K562 (cell line): ENCODE measurements around the gene TDRD5. TPM values are rescaled to one million over a fixed set of nuclear protein-coding genes. Genes with fewer than 3 reads are reported as not detected.

ENCODE experiments used
- ATAC-seq: fragments of 200-7000 bp; cut with Tn5 transposase; 3 replicates; pipeline ENCODE4 v1.9.1; 2020; ENCODE audit warnings: moderate library complexity
- BruUV-seq: library from RNA; stranded (reverse); fragments of 400-500 nt; replicated peaks from 2 replicates; lab custom pipeline; 2021; lab: Mats Ljungman, UMichigan
- CTCF ChIA-PET: fragments of 300-600 bp; formaldehyde crosslinking; extraction: SDS; loops from one replicate; lab custom pipeline; 2021; ENCODE audit warnings: low intra/inter-chr PET ratio; lab: Yijun Ruan, JAX
- POLR2A ChIA-PET: fragments of 300-600, 350-650 bp; sonication (Branson Sonifier 250); formaldehyde crosslinking; extraction: SDS; loops from one replicate; lab custom pipeline; 2021; ENCODE audit warnings: antibody characterized with exemption, inconsistent platforms; lab: Yijun Ruan, JAX
- DNase-seq, 4 experiments: peaks; one replicate each; pipeline versions ENCODE4 v3.0.0 to v3.0.0-alpha.2; 2011 to 2018; ENCODE audit warnings: low spot score in 3 of 4, mixed read lengths in 3 of 4; ENCODE audit errors: extremely low read depth in 1 of 4
- FAIRE-seq: peaks from 2 replicates; lab custom pipeline; 2011; peaks lifted over from hg19 to GRCh38; lab: Jason Lieb, UNC
- H2AFZ ChIP-seq: 2 replicates; pipeline ENCODE4 v1.6.0; 2011; ENCODE audit warnings: low read depth, low read length, control low read depth, inconsistent platforms
- H3K27ac ChIP-seq: fragments of 200-600 bp; 3 replicates; pipeline ENCODE4 v1.8.0; 2011; ENCODE audit warnings: low read depth, mild to moderate bottlenecking, control low read depth, inconsistent platforms, low read length, moderate library complexity, mixed read lengths; ENCODE audit errors: extremely low read depth
- H3K27me3 ChIP-seq, 2 experiments: fragments of 300-600 bp in 1 of 2; 2 replicates in 1 of 2; 3 replicates in 1 of 2; pipeline versions ENCODE4 v1.6.0 to v1.8.0; 2011; ENCODE audit warnings: inconsistent platforms in 2 of 2, low read length in 2 of 2, mild to moderate bottlenecking in 1 of 2, mixed read lengths in 1 of 2, moderate library complexity in 1 of 2; ENCODE audit not compliant: control insufficient read depth in 2 of 2, insufficient read depth in 2 of 2
- H3K36me3 ChIP-seq: fragments of 300-600 bp; 3 replicates; pipeline ENCODE4 v1.8.0; 2011; ENCODE audit warnings: mild to moderate bottlenecking, low read length, inconsistent platforms; ENCODE audit not compliant: control insufficient read depth, insufficient read depth
- H3K4me1 ChIP-seq, 2 experiments: fragments of 200-600 bp in 1 of 2; replicated peaks in 1 of 2; 2 replicates in 1 of 2; 3 replicates in 1 of 2; pipeline versions ENCODE4 v1.5.1 to v1.8.0; 2011; ENCODE audit warnings: inconsistent platforms in 2 of 2, low read length in 2 of 2, mild to moderate bottlenecking in 1 of 2, mixed read lengths in 1 of 2, moderate library complexity in 1 of 2; ENCODE audit not compliant: control insufficient read depth in 2 of 2, insufficient read depth in 2 of 2
- H3K4me2 ChIP-seq: 2 replicates; pipeline ENCODE4 v1.6.1; 2011; ENCODE audit warnings: low read length, control low read depth, inconsistent platforms, mixed read lengths; ENCODE audit not compliant: insufficient read depth
- H3K4me3 ChIP-seq: fragments of 200-600 bp; sonication (generic), shearing (Covaris generic); 2 replicates; pipeline ENCODE4 v1.5.1; 2016; ENCODE audit warnings: control low read depth, inconsistent platforms
- H3K79me2 ChIP-seq: fragments of 200-600 bp; 3 replicates; pipeline ENCODE4 v1.8.0; 2011; ENCODE audit warnings: low read length, inconsistent platforms; ENCODE audit not compliant: control insufficient read depth, insufficient read depth
- H3K9ac ChIP-seq, 2 experiments: 2 replicates each; pipeline versions ENCODE4 v1.6.0 to v1.6.1; 2011; ENCODE audit warnings: low read depth in 2 of 2, low read length in 2 of 2, control low read depth in 1 of 2, inconsistent platforms in 1 of 2, mild to moderate bottlenecking in 1 of 2, mixed read lengths in 1 of 2; ENCODE audit not compliant: insufficient read depth in 1 of 2
- H3K9me1 ChIP-seq: one replicate; pipeline ENCODE4 v1.6.0; 2011; ENCODE audit warnings: inconsistent platforms, mild to moderate bottlenecking, low read length, moderate library complexity; ENCODE audit not compliant: control insufficient read depth, insufficient read depth
- H3K9me3 ChIP-seq: replicated peaks from 2 replicates; pipeline ENCODE4 v1.5.1; 2011; ENCODE audit warnings: low read depth, low read length, inconsistent platforms; ENCODE audit not compliant: control insufficient read depth, insufficient read depth
- H4K20me1 ChIP-seq: replicated peaks from 2 replicates; pipeline ENCODE4 v1.6.1; 2011; ENCODE audit warnings: low read length, inconsistent platforms, mixed read lengths; ENCODE audit not compliant: control insufficient read depth, insufficient read depth
- ADNP ChIP-seq: fragments of 200-800 bp; sonication (Bioruptor generic); IDR thresholded peaks from 2 replicates; pipeline ENCODE4 v1.6.1; 2016; ENCODE audit warnings: missing genetic modification characterization, missing compliant biosample characterization
- FOXP1 ChIP-seq: sonication (generic); formaldehyde crosslinking; IDR thresholded peaks from 2 replicates; pipeline ENCODE4 v1.8.0; 2022; ENCODE audit warnings: mild to moderate bottlenecking, missing genetic modification reagents
- ZBTB1 ChIP-seq: sonication (generic); formaldehyde crosslinking; IDR thresholded peaks from 2 replicates; pipeline ENCODE4 v1.8.1; 2023; ENCODE audit warnings: missing genetic modification reagents, low read depth, mild to moderate bottlenecking, borderline replicate concordance
- ZFP36 ChIP-seq: fragments of 150-350 bp; IDR thresholded peaks from 2 replicates; pipeline ENCODE4 v1.6.1; 2018; ENCODE audit warnings: low read length, low read depth; ENCODE audit not compliant: partially characterized antibody
- ZKSCAN1 ChIP-seq: fragments of 150-350 bp; IDR thresholded peaks from 2 replicates; pipeline ENCODE4 v1.6.1; 2016; ENCODE audit warnings: low read depth, low read length
- ZNF263 ChIP-seq: sonication (generic); formaldehyde crosslinking; IDR thresholded peaks from 2 replicates; pipeline ENCODE4 v1.8.0; 2022; ENCODE audit warnings: mild to moderate bottlenecking, missing genetic modification reagents, borderline replicate concordance
- ZNF354B ChIP-seq: fragments of 250-450 bp; sonication (Bioruptor Pico); IDR thresholded peaks from 2 replicates; pipeline ENCODE4 v1.4.0; 2020
- WGBS: fragments of 100-300 bp; shearing (Covaris generic); methylation state at CpG from one replicate; pipeline ENCODE4 v1.1.6; 2016; ENCODE audit warnings: low coverage, mixed read lengths; ENCODE audit not compliant: insufficient coverage; ENCODE audit errors: missing lambda C conversion rate; 5-methylcytosine and 5-hydroxymethylcytosine counted together
- in situ Hi-C: fragments of 300-500 bp; cut with MboI; formaldehyde crosslinking; loops from 4 replicates; pipeline ENCODE4 v1.15.0; 2018; ENCODE audit warnings: inconsistent platforms, mixed read lengths
- intact Hi-C: fragments of 100-400 bp; cut with micrococcal nuclease; formaldehyde crosslinking; loops from 2 replicates; pipeline ENCODE4 v1.14.2; 2022
- polyA plus RNA-seq, 8 experiments: library from polyadenylated mRNA; depleted of rRNA in 4 of 8; stranded (reverse) in 5 of 8; unstranded in 3 of 8; fragments of >200 nt; fragmentation: Nextera tagmentation in 2 of 8; fragmentation: Illumina TruSeq in 1 of 8; extraction: Ambion mirVana in 2 of 8; extraction: Trizol in 1 of 8; gene quantifications; 2 replicates each; pipeline versions ENCODE4 v1.2.1 to v1.2.3, GENCODE V29; 2011 to 2014; ENCODE audit warnings: inconsistent platforms in 1 of 8, missing spikeins in 1 of 8
- total RNA-seq, 7 experiments: library from RNA; depleted of rRNA in 6 of 7; stranded (reverse); fragments of >200 nt in 6 of 7; fragmentation: Illumina TruSeq in 2 of 7; extraction: Trizol in 2 of 7; gene quantifications; 2 replicates each; pipeline versions ENCODE4 v1.2.1 to v1.2.3, GENCODE V29; 2011 to 2021; ENCODE audit warnings: low replicate concordance in 1 of 7
- TF ChIP-seq, protein P1 (sequence below), 2 experiments: fragments of 450-650 bp; IDR thresholded peaks; 2 replicates each; pipeline ENCODE4 v1.6.1; 2018; ENCODE audit warnings: mild to moderate bottlenecking in 2 of 2, low read depth in 1 of 2; ENCODE audit not compliant: partially characterized antibody in 2 of 2
- TF ChIP-seq, protein P2 (sequence below): fragments of 250-450 bp; sonication (Bioruptor Pico); IDR thresholded peaks from 2 replicates; pipeline ENCODE4 v1.9.0; 2021; ENCODE audit warnings: mild to moderate bottlenecking, inconsistent platforms
- TF ChIP-seq, protein P3 (sequence below): fragments of 450-650 bp; conservative IDR thresholded peaks from 2 replicates; pipeline ENCODE4 v1.6.1; 2016; ENCODE audit warnings: missing genetic modification characterization, low read depth, mild to moderate bottlenecking, control low read depth, missing compliant biosample characterization
- TF ChIP-seq, protein P4 (sequence below), 2 experiments: fragments of 450-650 bp; conservative IDR thresholded peaks; 2 replicates each; pipeline ENCODE4 v1.6.1; 2017; ENCODE audit warnings: mild to moderate bottlenecking in 2 of 2, moderate library complexity in 2 of 2

Gene TDRD5
- total and polyA plus RNA-seq, 9 of the 15 experiments (the other 6 are each of a cell fraction or from before 2014, with no cell fraction given) = 0.04 to 0.57 (median 0.26) TPM; not detected in 1

- TF ChIP-seq, protein P1, sequence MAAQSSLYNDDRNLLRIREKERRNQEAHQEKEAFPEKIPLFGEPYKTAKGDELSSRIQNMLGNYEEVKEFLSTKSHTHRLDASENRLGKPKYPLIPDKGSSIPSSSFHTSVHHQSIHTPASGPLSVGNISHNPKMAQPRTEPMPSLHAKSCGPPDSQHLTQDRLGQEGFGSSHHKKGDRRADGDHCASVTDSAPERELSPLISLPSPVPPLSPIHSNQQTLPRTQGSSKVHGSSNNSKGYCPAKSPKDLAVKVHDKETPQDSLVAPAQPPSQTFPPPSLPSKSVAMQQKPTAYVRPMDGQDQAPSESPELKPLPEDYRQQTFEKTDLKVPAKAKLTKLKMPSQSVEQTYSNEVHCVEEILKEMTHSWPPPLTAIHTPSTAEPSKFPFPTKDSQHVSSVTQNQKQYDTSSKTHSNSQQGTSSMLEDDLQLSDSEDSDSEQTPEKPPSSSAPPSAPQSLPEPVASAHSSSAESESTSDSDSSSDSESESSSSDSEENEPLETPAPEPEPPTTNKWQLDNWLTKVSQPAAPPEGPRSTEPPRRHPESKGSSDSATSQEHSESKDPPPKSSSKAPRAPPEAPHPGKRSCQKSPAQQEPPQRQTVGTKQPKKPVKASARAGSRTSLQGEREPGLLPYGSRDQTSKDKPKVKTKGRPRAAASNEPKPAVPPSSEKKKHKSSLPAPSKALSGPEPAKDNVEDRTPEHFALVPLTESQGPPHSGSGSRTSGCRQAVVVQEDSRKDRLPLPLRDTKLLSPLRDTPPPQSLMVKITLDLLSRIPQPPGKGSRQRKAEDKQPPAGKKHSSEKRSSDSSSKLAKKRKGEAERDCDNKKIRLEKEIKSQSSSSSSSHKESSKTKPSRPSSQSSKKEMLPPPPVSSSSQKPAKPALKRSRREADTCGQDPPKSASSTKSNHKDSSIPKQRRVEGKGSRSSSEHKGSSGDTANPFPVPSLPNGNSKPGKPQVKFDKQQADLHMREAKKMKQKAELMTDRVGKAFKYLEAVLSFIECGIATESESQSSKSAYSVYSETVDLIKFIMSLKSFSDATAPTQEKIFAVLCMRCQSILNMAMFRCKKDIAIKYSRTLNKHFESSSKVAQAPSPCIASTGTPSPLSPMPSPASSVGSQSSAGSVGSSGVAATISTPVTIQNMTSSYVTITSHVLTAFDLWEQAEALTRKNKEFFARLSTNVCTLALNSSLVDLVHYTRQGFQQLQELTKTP (IDR thresholded peaks at IDR 0.05; ENCODE audit: low read depth in 1 of 2, partially characterized antibody in 2 of 2) = no peak
- TF ChIP-seq, all 486 proteins: peak for 0
These were observed 127.6 kb downstream of the TDRD5 start (continued) for GRCh38 chr1:179719272-179719671.

GRCh38 chr1:179728271-179728670 is 136.6 kb downstream of the TDRD5 start:
- no peaks in the 10 kb centered on the region for H3K4me1 ChIP-seq
- DNase-seq = no peak
- ChIA-PET CTCF (no interaction called here), POLR2A (interaction anchor here (0.6 to 1.2 kb wide), 3 partner anchors 10 to 1809 kb away, joined by 3 read pairs; no protein-coding TSS in a partner anchor)
- no peaks in the 10 kb centered on the region for H3K79me2 ChIP-seq
- H3K27me3 ChIP-seq = peaks cover 3 to 5% of the 10 kb centered on the region in 2 experiments; a peak in 2 of 5 replicates
- no peak for FAIRE-seq
- 0% methylated on average over 2 of the region's 2 CpGs for WGBS
- no peak overlapping the region for H3K4me2 ChIP-seq
- intact Hi-C loops = no loop called here
- H2AFZ ChIP-seq = no peak overlapping the region
- no peaks in the 10 kb centered on the region for H4K20me1 ChIP-seq
- no peak for ATAC-seq
- no peak overlapping the region for H3K27ac ChIP-seq
- H3K36me3 ChIP-seq = no peaks in the 10 kb centered on the region
- BruUV-seq = no TSS peak
- no peak overlapping the region for H3K9ac ChIP-seq
- no peak overlapping the region for H3K4me3 ChIP-seq
- in situ Hi-C loops = no loop called here
- no peaks in the 10 kb centered on the region for H3K9me1 ChIP-seq
- no peaks in the 10 kb centered on the region for H3K9me3 ChIP-seq
- TF ChIP-seq ZKSCAN1 (no peak), ZFP36 (no peak), ZNF263 (CRISPR knock-in tag) (no peak), ZNF354B (CRISPR knock-in tag) (no peak), ADNP (tag) (no peak), FOXP1 (CRISPR knock-in tag) (no peak), ZBTB1 (CRISPR knock-in tag) (no peak)
- TF ChIP-seq, protein P2, sequence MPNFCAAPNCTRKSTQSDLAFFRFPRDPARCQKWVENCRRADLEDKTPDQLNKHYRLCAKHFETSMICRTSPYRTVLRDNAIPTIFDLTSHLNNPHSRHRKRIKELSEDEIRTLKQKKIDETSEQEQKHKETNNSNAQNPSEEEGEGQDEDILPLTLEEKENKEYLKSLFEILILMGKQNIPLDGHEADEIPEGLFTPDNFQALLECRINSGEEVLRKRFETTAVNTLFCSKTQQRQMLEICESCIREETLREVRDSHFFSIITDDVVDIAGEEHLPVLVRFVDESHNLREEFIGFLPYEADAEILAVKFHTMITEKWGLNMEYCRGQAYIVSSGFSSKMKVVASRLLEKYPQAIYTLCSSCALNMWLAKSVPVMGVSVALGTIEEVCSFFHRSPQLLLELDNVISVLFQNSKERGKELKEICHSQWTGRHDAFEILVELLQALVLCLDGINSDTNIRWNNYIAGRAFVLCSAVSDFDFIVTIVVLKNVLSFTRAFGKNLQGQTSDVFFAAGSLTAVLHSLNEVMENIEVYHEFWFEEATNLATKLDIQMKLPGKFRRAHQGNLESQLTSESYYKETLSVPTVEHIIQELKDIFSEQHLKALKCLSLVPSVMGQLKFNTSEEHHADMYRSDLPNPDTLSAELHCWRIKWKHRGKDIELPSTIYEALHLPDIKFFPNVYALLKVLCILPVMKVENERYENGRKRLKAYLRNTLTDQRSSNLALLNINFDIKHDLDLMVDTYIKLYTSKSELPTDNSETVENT (CRISPR knock-in tag) = no peak
- TF ChIP-seq, protein P3, sequence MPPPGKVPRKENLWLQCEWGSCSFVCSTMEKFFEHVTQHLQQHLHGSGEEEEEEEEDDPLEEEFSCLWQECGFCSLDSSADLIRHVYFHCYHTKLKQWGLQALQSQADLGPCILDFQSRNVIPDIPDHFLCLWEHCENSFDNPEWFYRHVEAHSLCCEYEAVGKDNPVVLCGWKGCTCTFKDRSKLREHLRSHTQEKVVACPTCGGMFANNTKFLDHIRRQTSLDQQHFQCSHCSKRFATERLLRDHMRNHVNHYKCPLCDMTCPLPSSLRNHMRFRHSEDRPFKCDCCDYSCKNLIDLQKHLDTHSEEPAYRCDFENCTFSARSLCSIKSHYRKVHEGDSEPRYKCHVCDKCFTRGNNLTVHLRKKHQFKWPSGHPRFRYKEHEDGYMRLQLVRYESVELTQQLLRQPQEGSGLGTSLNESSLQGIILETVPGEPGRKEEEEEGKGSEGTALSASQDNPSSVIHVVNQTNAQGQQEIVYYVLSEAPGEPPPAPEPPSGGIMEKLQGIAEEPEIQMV = no peak
- TF ChIP-seq, protein P4, sequence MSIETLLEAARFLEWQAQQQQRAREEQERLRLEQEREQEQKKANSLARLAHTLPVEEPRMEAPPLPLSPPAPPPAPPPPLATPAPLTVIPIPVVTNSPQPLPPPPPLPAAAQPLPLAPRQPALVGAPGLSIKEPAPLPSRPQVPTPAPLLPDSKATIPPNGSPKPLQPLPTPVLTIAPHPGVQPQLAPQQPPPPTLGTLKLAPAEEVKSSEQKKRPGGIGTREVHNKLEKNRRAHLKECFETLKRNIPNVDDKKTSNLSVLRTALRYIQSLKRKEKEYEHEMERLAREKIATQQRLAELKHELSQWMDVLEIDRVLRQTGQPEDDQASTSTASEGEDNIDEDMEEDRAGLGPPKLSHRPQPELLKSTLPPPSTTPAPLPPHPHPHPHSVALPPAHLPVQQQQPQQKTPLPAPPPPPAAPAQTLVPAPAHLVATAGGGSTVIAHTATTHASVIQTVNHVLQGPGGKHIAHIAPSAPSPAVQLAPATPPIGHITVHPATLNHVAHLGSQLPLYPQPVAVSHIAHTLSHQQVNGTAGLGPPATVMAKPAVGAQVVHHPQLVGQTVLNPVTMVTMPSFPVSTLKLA (conservative IDR thresholded peaks at IDR 0.05) = no peak
